HFFc6 (cell line): Measurements from ENCODE around the gene INVS. TPM values are rescaled to one million over a fixed set of nuclear protein-coding genes. Genes with fewer than 3 reads are reported as not detected.
"Not testable (repeated sequence)": the region's sequence is repeated elsewhere in the genome, so short reads cannot be mapped to it uniquely, and the experiment has no call there.

Experiments used
- DNase-seq: peaks from one replicate; pipeline ENCODE4 v3.0.0-alpha.2; 2018
- H3K27ac Mint-ChIP-seq: 2 replicates; pipeline ENCODE4 v1.8.0; 2020; ENCODE audit warnings: mild to moderate bottlenecking, mixed read lengths
- H3K27me3 Mint-ChIP-seq: 2 replicates; pipeline ENCODE4 v1.8.0; 2021; ENCODE audit warnings: mild to moderate bottlenecking, moderate library complexity, mixed read lengths; ENCODE audit not compliant: insufficient read depth
- H3K36me3 Mint-ChIP-seq: 2 replicates; pipeline ENCODE4 v1.8.0; 2021; ENCODE audit warnings: low read depth, mixed read lengths
- H3K4me1 Mint-ChIP-seq: 2 replicates; pipeline ENCODE4 v1.8.0; 2020; ENCODE audit warnings: low read depth, mixed read lengths
- H3K4me3 Mint-ChIP-seq: 2 replicates; pipeline ENCODE4 v1.8.0; 2020; ENCODE audit warnings: mild to moderate bottlenecking, moderate library complexity, mixed read lengths
- H3K9me3 Mint-ChIP-seq: 2 replicates; pipeline ENCODE4 v1.8.0; 2020; ENCODE audit warnings: mild to moderate bottlenecking, mixed read lengths
- CTCF ChIP-seq: fragments of 200-600 bp; sonication (generic); IDR thresholded peaks from 2 replicates; pipeline ENCODE4 v1.5.0; 2021; ENCODE audit warnings: antibody characterized with exemption, mild to moderate bottlenecking
- total RNA-seq, 6 experiments: library from RNA; stranded (reverse); fragmentation: NEBNext Ultra II Directional; extraction: Animal tissue kit (Norgen Biotek cat#: 25700); gene quantifications; 2 replicates in 1 of 6; 3 replicates in 5 of 6; pipeline ENCODE4 v1.2.3, GENCODE V29; 2021

Gene INVS
- total RNA-seq, 6 experiments from 2014 or later: 13.5 to 16.5 (median 14.6) TPM

- DNase-seq: no peak
- H3K27me3 Mint-ChIP-seq: no peaks in the 10 kb centered on the region
- peaks cover 58% of the 10 kb centered on the region for H3K4me1 Mint-ChIP-seq
- no peak overlapping the region for H3K4me3 Mint-ChIP-seq
- H3K9me3 Mint-ChIP-seq: no peaks in the 10 kb centered on the region
- no peaks in the 10 kb centered on the region for H3K36me3 Mint-ChIP-seq
- no peak overlapping the region for H3K27ac Mint-ChIP-seq
- TF ChIP-seq CTCF: no peak
Measured at GRCh38 chr9:100087218-100087617, 11.8 kb upstream of the INVS start.

DNA sequence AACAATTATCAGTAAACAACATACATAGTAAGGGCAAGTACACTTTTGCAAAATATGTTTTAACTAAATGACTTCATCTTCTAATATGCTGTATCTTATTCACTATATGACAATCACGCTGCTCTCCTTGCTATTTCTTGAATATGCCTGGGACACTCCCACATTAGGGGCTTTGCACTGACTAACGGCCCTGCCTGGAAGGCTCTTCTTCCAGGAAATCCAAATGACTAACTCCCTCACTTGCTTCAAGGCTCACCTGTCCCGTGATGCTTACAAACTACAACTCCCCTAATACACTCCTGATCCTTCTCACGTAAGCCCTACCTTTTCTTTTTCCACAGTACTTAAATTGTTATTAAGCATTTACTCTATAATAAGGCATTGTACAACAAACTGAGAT lies 10.8 kb upstream of the INVS start:
- Mint-ChIP-seq H3K27ac (no peak overlapping the region), H3K36me3 (no peaks in the 10 kb centered on the region), H3K4me3 (no peak overlapping the region), H3K9me3 (no peaks in the 10 kb centered on the region), H3K4me1 (peaks cover 53% of the 10 kb centered on the region), H3K27me3 (no peaks in the 10 kb centered on the region)
- DNase-seq: no peak
- TF ChIP-seq CTCF: no peak

GRCh38 chr9:100090880-100091279 lies 8.2 kb upstream of the INVS start:
- TF ChIP-seq CTCF: no peak
- Mint-ChIP-seq H3K4me1 (peaks cover 45% of the 10 kb centered on the region), H3K27me3 (no peaks in the 10 kb centered on the region), H3K4me3 (no peak overlapping the region), H3K27ac (no peak overlapping the region), H3K9me3 (no peaks in the 10 kb centered on the region), H3K36me3 (no peaks in the 10 kb centered on the region)
- DNase-seq: no peak

GRCh38 chr9:100091650-100092049 lies 7.4 kb upstream of the INVS start:
- TF ChIP-seq CTCF: no peak
- no peaks in the 10 kb centered on the region for H3K36me3 Mint-ChIP-seq
- no peaks in the 10 kb centered on the region for H3K9me3 Mint-ChIP-seq
- no peak for DNase-seq
- H3K27me3 Mint-ChIP-seq: no peaks in the 10 kb centered on the region
- no peak overlapping the region for H3K27ac Mint-ChIP-seq
- no peak overlapping the region for H3K4me3 Mint-ChIP-seq
- H3K4me1 Mint-ChIP-seq: peaks cover 52% of the 10 kb centered on the region

DNA sequence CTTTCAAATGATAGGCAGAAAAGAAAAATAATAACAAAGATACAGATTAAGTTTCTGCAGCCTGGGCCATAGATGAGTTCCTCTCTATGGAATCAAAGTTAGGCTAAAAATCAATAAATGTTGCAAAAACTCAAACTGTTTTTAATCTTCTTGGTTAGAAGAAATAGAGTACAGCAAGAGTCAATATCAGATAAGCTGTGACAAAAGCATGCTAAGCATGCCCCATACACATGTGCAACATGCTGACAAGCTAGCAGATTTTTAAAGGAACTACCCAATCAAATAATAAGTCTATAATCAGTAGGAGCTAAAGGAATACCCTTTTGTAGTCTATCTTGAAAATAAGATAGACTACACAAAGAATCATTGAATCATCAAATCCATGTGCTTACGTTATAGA lies 7.0 kb upstream of the INVS start:
- no peak for DNase-seq
- no peaks in the 10 kb centered on the region for H3K36me3 Mint-ChIP-seq
- H3K27ac Mint-ChIP-seq: no peak overlapping the region
- no peaks in the 10 kb centered on the region for H3K27me3 Mint-ChIP-seq
- peaks cover 55% of the 10 kb centered on the region for H3K4me1 Mint-ChIP-seq
- no peak overlapping the region for H3K4me3 Mint-ChIP-seq
- TF ChIP-seq CTCF: no peak
- no peaks in the 10 kb centered on the region for H3K9me3 Mint-ChIP-seq

DNA sequence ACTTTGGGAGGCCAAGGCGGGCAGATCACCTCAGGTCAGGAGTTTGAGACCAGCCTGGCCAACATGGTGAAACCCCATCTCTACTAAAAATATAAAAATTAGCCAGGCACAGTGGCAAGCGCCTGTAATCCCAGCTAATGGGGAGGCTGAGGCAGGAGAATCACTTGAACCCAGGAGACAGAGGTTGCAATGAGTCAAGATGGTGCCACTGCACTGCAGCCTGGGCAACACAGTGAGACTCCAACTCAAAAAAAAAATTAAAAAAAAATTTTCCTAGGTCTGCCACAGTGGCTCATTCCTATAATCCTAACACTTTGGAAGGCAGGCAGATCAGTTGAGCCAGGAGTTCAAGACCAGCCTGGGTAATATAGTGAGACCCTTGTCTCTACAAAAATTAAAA lies 4.6 kb upstream of the INVS start:
- not testable (repeated sequence) for H3K9me3 Mint-ChIP-seq, H3K4me3 Mint-ChIP-seq

More for the DNA sequence above, 4.6 kb upstream of the INVS start:
- H3K36me3 Mint-ChIP-seq, DNase-seq, H3K27ac Mint-ChIP-seq, H3K27me3 Mint-ChIP-seq: not testable (repeated sequence)
- H3K4me1 Mint-ChIP-seq: peaks cover 49% of the 10 kb centered on the region
